HG03135 (cell line): ENCODE data around the gene RAB40B.
"Not testable (repeated sequence)": the region's sequence is repeated elsewhere in the genome, so short reads cannot be mapped to it uniquely, and the experiment has no call there.

Experiments
- ATAC-seq: cut with Tn5 transposase; IDR thresholded peaks from one replicate; pipeline ENCODE4 v1.9.1; 2021; ENCODE audit warnings: mild to moderate bottlenecking, moderate library complexity; ENCODE audit not compliant: unreplicated experiment

RAB40B gene, protein sequence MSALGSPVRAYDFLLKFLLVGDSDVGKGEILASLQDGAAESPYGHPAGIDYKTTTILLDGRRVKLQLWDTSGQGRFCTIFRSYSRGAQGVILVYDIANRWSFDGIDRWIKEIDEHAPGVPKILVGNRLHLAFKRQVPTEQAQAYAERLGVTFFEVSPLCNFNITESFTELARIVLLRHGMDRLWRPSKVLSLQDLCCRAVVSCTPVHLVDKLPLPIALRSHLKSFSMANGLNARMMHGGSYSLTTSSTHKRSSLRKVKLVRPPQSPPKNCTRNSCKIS

DNA sequence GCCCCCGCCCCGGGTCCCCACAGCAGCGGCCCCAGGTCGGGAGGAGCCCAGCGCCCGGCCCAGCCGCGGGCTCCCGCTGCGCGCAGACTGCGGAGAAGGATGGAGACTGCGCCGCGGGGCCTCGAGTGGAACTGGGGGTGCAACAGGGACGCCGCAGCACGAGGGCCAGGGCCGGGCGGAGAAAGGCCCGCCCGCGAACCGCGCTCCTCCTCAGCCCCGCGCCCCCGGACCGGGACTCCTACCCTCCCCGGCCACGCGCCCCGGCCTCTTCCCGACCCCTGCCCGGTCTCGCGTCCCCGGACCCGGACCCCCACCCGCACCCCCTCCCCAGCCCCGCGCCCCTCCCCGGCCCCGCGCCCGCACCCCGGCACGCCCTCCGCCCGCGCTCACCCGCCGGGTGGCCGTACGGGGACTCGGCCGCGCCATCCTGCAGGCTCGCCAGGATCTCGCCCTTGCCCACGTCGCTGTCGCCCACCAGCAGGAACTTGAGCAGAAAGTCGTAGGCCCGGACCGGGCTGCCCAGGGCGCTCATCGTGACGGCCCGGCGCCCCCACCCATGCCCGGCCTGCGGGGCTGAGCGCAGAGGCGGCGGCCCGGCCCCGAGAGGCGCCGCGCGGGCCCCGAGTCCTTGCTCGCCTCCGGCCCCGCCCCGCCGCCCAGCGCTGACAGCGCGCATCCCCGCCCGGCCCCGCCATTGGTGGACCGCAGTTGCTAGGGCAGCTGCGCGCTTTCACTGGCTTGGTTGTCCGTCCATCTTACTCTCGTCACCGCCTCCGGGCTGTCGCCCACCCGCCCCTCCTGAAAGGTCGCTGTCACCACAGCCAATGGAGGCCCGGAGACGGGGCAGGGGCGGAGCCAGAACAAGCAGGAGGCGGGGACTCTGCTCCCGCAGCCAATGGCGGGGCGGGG, at the start of gene RAB40B:
TSS of gene RAB40B (minus strand) at position 634 of the 909 bp plus-strand sequence. CDS start at position 532, 102 bp downstream.
- ATAC-seq = peak; percentile 97

DNA sequence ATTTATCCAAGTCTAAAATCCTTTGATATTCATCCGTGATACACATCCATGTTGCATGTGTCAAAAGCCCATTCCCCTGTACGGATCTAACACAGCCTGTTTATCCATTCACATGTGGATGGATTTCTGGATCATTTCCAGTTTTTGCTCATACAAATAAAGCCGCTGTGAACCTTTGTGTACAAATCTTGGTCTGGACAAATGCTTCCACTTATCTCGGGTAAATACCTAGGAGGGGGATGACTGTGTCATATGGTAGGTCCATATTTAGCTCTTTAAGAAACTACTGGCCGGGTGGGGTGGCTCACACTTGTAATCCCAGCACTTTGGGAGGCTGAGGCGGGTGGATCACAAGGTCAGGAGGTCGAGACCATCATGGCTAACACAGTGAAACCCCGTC, 47.0 kb upstream of the RAB40B start:
- no peak for ATAC-seq

DNA sequence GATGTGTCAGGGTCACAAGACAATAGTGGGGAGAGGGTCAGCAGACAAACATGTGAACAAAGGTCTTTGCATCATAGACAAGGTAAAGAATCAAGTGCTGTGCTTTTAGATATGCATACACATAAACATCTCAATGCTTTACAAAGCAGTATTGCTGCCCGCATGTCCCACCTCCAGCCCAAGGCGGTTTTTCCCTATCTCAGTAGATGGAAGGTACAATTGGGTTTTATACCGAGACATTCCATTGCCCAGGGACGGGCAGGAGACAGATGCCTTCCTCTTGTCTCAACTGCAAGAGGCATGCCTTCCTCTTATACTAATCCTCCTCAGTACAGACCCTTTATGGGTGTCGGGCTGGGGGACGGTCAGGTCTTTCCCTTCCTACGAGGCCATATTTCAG, 46.2 kb upstream of the RAB40B start:
- not testable (repeated sequence) for ATAC-seq

- no peak for ATAC-seq
These were observed 45.1 kb upstream of the RAB40B start for GRCh38 chr17:82743344-82744219.

GRCh38 chr17:82740906-82741759, 42.6 kb upstream of the RAB40B start:
- ATAC-seq = no peak

- no peak for ATAC-seq
These were observed 39.7 kb upstream of the RAB40B start for GRCh38 chr17:82737967-82738877.

GRCh38 chr17:82736511-82737185, 38.1 kb upstream of the RAB40B start:
- no peak for ATAC-seq

DNA sequence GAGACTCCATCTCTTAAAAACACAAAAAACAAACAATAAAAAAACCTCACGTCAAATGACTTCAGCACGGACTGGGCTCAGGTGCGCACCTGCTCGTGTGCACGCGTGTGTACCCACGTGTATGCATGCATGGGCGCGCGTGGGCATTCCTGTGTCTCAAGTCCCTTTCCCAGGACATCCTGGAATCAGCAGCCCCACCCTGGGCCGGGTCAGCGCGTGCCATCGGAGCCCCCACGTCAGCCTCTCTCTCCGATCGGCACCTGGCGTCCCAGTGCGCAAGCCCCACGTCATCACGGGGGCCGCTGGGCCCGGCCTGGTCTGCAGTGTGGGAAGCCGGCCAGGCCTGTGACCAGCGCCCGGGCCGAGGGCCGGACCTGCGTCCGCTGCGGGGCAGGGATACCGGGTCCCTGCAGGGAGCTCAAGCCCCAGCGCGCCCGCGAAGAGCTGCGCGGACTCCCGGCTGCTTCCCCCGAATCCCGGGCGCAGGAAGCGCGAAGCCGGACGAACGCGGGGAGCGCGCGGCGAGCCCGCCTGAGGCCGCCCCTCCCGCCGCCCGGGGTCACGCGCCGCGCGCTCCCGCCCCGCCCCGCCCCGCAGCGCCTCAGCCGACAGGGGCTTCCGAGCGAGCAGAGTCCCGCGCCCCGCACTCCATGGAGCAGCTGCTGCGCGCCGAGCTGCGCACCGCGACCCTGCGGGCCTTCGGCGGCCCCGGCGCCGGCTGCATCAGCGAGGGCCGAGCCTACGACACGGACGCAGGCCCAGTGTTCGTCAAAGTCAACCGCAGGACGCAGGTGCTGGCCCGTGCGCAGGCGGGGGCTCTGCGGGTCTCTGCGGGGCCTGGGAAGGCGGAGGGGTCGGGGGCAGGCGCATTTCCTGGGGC, 36.7 kb upstream of the RAB40B start, which contains the start of gene FN3K:
TSS of gene FN3K (plus strand) at position 629 of the 880 bp plus-strand sequence. CDS start at position 651, 22 bp downstream.
- ATAC-seq = no peak

- ATAC-seq = no peak
These were observed 33.7 kb upstream of the RAB40B start for GRCh38 chr17:82732118-82732743.

- ATAC-seq = no peak
These were observed 31.2 kb upstream of the RAB40B start for GRCh38 chr17:82729479-82730260.

DNA sequence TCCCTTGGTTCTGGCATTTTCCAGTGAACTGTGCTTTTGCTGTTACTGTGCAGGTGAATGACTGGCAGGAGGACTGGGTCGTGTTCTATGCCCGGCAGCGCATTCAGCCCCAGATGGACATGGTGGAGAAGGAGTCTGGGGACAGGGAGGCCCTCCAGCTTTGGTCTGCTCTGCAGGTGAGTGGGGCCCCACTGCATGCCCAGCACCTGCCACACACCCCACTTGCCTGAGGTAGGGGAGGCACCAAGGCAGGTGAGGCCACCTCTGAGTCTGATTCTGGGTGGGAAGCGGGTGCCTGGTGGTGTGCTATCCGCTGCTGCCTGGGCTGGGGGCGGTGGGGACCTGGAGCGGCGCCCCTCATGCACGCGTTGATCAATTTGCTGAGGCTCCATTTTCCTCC, 27.9 kb upstream of the RAB40B start:
- ATAC-seq = no peak

GRCh38 chr17:82723169-82723807, 24.8 kb upstream of the RAB40B start:
- no peak for ATAC-seq

- ATAC-seq = no peak
These were observed 24.0 kb upstream of the RAB40B start for GRCh38 chr17:82722341-82723013.

- ATAC-seq = no peak
These were observed 21.7 kb upstream of the RAB40B start for GRCh38 chr17:82720204-82720603.
